ENCODE results near the gene USP17L22.
"Not testable (repeated sequence)": the region's sequence is repeated elsewhere in the genome, so short reads cannot be mapped to it uniquely, and the experiment has no call there.

USP17L22 gene

GRCh38 chr4:9267319-9267718, at the start of gene USP17L22:
TSS of gene USP17L22 (plus strand) at chr4:9267619. CDS start at chr4:9267619, 0 bp downstream.
- not testable (repeated sequence) for DNase-seq

- DNase-seq: not testable (repeated sequence)
Measured at GRCh38 chr4:9219852-9220251, 47.6 kb upstream of the USP17L22 start, which contains the start of gene USP17L12. TSS of gene USP17L12 (plus strand) at chr4:9220152. CDS start at chr4:9220152, 0 bp downstream.

GRCh38 chr4:9224596-9224995, 42.8 kb upstream of the USP17L22 start, which contains the start of gene USP17L13:
TSS of gene USP17L13 (plus strand) at chr4:9224896. CDS start at chr4:9224896, 0 bp downstream.
- DNase-seq: not testable (repeated sequence)

- not testable (repeated sequence) for DNase-seq
Measured at GRCh38 chr4:9230249-9230648, 37.2 kb upstream of the USP17L22 start.

GRCh38 chr4:9234085-9234484, 33.3 kb upstream of the USP17L22 start, which contains the start of gene USP17L15:
TSS of gene USP17L15 (plus strand) at chr4:9234385. CDS start at chr4:9234385, 0 bp downstream.
- not testable (repeated sequence) for DNase-seq

- DNase-seq: not testable (repeated sequence)
Measured at GRCh38 chr4:9238461-9238860, 29.0 kb upstream of the USP17L22 start.

GRCh38 chr4:9243579-9243978, 23.8 kb upstream of the USP17L22 start, which contains the start of gene USP17L17:
TSS of gene USP17L17 (plus strand) at chr4:9243879. CDS start at chr4:9243879, 0 bp downstream.
- DNase-seq: not testable (repeated sequence)

GRCh38 chr4:9247953-9248680, 19.3 kb upstream of the USP17L22 start, which contains the start of gene USP17L18:
TSS of gene USP17L18 (plus strand) at chr4:9248630. CDS start at chr4:9248630, 0 bp downstream.
- DNase-seq: not testable (repeated sequence)

- not testable (repeated sequence) for DNase-seq
Measured at GRCh38 chr4:9253078-9253477, 14.3 kb upstream of the USP17L22 start, which contains the start of gene USP17L19. TSS of gene USP17L19 (plus strand) at chr4:9253378. CDS start at chr4:9253378, 0 bp downstream.

- DNase-seq: not testable (repeated sequence)
Measured at GRCh38 chr4:9257824-9258223, 9.6 kb upstream of the USP17L22 start, which contains the start of gene USP17L20. TSS of gene USP17L20 (plus strand) at chr4:9258124. CDS start at chr4:9258124, 0 bp downstream.

- DNase-seq: not testable (repeated sequence)
Measured at GRCh38 chr4:9262572-9262971, 4.8 kb upstream of the USP17L22 start, which contains the start of gene USP17L21. TSS of gene USP17L21 (plus strand) at chr4:9262872. CDS start at chr4:9262872, 0 bp downstream.

- not testable (repeated sequence) for DNase-seq
Measured at GRCh38 chr4:9271719-9272118, 4.3 kb downstream of the USP17L22 start.

Data from amygdala (tissue), 56 donors.